ENCODE results near the gene NKIRAS1.
"Not testable (repeated sequence)": the region's sequence is repeated elsewhere in the genome, so short reads cannot be mapped to it uniquely, and the experiment has no call there.

Gene NKIRAS1

DNA sequence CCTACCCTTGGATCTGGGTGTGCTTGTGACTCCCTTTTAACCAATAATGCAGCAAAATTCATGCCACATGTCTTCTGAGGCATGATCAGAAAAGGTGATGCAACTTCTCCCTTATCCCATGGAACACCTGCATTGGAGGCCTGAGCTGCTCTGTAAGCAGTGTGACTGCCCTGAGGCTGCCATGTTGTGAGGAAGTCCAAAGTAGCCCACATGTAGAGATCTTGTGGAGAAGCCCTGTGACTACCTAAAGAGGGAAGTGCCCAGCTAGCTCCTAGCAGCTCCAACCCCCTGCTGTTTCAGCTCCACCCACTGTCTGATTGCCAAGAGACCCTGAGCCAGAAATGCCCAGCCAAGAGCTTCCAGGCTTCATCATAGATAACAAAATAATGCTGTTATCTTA lies 21.9 kb upstream of the NKIRAS1 start:
- no peak for DNase-seq

- DNase-seq: no peak
Measured at GRCh38 chr3:23937296-23937695, 20.5 kb upstream of the NKIRAS1 start.

DNA sequence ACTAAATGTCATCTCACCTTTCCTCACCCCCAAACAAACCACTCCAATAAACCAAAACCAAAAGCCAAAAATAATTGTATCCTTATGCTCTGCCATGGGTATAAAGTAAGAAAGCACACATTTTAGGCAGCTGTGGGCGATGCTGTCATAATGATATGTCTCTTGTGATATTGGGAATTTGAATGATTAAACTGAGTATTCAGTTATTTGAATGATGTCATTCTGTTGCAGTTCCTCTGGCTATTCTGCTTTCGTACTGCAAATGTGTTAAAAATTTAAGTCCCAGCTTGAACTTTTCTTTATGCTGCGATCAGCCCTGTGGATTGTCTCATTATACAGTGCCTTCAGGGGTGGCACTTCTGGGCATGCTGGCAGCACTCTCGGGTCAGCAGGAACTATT lies 17.5 kb upstream of the NKIRAS1 start:
- no peak for DNase-seq

- no peak for DNase-seq
Measured at GRCh38 chr3:23932571-23932970, 15.8 kb upstream of the NKIRAS1 start.

GRCh38 chr3:23931597-23931996 lies 14.8 kb upstream of the NKIRAS1 start:
- no peak for DNase-seq

GRCh38 chr3:23928524-23928923 lies 11.7 kb upstream of the NKIRAS1 start:
- no peak for DNase-seq

- DNase-seq: no peak
Measured at GRCh38 chr3:23926736-23927135, 9.9 kb upstream of the NKIRAS1 start.

DNA sequence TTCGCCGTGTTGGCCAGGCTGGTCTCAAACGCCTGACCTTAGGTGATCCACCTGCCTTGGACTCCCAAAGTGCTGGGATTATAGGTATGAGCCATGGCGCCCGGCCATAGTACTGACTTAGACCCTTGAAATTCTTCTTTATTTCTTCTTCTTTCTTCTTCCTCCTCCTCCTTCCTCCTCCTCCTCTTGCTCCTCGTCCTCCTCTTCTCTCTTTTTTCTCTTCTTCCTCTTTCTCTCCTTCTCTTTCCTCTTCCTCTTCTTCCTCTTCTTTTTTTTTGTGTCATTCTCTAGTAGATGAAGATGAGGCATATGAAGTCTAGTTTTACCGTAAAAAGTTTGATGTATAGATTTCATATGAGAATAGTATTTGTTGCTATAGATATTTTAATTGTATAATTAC lies 9.5 kb upstream of the NKIRAS1 start:
- DNase-seq: no peak

GRCh38 chr3:23923786-23924185 lies 7.0 kb upstream of the NKIRAS1 start:
- no peak for DNase-seq

DNA sequence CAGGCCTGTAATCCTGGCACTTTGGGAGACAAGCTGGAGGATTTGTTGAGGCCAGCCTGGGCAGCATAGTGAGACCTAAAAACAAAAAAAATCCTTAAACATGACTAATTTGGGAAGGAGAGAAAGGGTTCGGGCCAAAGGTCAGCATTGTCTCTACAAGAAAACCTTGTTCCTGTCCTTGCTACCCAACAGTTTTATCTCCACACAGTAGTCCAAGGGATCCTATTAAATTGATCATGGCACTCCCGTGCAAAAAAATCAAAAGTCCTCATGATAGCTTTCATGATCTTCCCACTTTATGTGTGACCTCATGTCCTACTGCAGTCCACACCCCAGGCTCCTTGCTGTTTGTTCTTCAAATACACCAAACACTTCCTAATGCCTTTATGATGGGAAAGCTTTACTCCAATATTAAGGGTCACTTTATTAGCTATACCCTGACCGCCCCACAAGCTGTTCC lies 4.3 kb upstream of the NKIRAS1 start:
- no peak for DNase-seq

GRCh38 chr3:23920151-23920655 lies 3.4 kb upstream of the NKIRAS1 start:
- DNase-seq: no peak

- DNase-seq: no peak
Measured at GRCh38 chr3:23919628-23920027, 2.8 kb upstream of the NKIRAS1 start.

DNA sequence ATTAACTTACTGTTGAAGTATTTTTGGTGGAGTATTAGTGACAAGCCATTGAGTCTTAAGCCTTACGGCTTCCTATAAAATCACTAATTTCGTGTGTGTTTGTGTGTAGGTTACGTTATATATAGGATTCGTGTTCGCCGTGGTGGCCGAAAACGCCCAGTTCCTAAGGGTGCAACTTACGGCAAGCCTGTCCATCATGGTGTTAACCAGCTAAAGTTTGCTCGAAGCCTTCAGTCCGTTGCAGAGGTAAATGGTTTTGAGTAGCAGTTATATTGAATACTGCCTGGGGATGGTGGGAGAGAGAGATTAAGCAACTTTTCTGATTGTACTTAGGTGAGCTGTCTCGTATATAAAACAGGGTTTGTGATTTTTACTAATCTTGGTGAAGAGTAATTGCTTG lies 1.5 kb upstream of the NKIRAS1 start:
- not testable (repeated sequence) for DNase-seq

DNA sequence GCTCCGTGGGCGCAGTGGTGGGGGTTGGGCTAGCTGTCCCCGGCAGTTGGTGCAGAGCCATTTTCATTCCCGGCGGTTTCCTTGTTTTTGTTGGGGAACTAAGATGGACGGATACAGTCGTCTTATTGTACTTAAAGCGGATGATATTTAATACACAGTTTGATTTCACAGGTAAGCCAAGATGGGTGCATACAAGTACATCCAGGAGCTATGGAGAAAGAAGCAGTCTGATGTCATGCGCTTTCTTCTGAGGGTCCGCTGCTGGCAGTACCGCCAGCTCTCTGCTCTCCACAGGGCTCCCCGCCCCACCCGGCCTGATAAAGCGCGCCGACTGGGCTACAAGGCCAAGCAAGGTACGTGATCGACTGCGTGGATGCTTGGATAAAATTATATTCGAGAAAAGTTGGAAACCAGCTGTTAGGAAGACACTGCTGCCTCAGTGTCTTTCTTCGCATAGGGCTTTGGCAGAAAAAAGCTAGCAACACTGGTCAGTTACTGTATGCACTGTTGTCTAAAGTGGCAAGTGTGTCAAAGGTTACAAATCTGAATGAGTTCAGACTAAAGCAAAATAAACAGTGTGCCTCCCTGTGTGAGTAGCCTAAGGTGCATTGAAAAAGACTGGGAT lies 1.0 kb upstream of the NKIRAS1 start:
- DNase-seq: not testable (repeated sequence)

- no peak for DNase-seq
Measured at GRCh38 chr3:23916152-23916885, 471 bp downstream of the NKIRAS1 start.

- no peak for DNase-seq
Measured at GRCh38 chr3:23915537-23916108, 1.2 kb downstream of the NKIRAS1 start.

DNA sequence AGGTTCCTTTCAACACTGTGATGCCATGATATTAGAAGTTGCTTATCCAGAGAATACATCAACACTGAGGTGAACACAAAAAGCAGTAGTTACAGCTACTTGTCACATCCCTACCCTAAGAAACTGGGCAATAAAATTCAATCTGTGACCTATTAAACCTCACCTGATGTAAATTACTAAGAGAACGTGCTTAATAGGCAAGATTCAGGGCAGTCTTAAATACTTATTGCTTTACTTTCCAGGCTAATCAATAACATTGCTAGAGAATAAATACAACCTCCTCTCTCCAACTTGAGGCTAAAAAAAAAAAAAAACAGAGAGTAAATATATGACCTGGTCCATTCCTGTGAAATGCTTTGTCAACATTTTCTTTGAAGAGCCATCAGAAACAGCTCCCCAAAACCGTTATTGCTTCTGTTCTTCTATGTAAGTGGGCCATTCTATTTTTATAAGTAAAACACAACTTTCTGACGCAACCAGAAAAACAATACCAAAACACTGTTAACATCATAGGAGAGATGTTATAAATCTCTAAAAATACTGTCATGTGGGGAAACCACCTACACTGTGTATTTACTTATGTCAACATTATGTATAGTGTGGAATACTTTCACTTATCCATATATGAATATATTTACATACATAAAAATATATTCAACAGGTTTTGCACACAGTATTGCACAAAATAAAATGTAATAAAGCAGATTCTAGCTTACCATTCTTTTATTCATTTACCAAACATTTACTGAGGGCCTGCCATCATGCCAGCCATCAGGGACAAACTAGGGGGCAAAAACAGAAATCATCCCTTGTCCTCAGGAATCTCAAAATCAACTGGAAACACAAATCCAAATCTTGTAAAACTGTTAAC lies 2.7 kb downstream of the NKIRAS1 start:
- DNase-seq: no peak

GRCh38 chr3:23913182-23913581 lies 3.6 kb downstream of the NKIRAS1 start:
- no peak for DNase-seq

DNA sequence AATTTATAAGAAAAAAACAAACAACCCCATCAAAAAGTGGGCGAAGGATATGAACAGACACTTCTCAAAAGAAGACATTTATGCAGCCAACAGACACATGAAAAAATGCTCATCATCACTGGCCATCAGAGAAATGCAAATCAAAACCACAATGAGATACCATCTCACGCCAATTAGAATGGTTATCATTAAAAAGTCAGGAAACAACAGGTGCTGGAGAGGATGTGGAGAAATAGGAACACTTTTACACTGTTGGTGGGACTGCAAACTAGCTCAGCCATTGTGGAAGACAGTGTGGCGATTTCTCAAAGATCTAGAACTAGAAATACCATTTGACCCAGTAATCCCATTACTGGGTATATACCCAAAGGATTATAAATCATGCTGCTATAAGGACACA lies 4.5 kb downstream of the NKIRAS1 start:
- not testable (repeated sequence) for DNase-seq

DNA sequence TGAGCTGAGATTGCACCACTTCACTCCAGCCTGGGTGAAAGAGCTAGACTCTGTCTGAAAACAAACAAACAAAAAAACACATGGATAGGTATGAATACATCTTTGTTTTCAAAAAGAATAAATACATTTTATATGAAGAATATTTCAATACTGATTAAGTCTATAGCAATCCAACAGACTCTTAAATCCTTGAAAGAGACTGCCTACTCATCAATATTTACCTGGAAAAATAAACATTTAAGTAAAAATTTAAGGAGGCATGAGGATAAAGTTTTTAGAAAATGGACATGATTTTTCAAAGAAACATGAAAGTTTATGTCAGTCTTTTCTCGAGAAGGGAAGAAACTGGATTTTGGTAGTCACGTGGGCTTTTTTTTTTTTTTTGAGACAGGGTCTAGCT lies 5.4 kb downstream of the NKIRAS1 start:
- DNase-seq: no peak

GRCh38 chr3:23909341-23909740 lies 7.4 kb downstream of the NKIRAS1 start:
- no peak for DNase-seq

DNA sequence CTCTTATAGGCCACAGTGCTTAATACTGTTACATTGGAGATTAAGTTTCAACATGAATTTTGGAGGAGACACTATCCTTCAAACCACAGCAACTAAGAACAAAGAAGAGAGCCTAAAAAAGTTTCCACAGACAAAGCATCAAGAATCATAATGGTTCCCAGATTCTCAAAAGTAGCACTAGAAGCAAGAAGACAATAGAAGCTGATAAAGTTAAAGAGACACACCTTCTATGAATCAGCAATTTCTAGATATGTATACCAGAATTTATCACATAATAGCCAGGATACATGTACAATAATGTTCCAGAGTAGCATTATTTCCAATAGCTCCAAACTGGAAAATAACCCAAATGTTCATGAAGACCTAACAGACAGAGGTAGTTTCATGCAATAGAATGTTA lies 12.2 kb downstream of the NKIRAS1 start:
- DNase-seq: no peak

DNA sequence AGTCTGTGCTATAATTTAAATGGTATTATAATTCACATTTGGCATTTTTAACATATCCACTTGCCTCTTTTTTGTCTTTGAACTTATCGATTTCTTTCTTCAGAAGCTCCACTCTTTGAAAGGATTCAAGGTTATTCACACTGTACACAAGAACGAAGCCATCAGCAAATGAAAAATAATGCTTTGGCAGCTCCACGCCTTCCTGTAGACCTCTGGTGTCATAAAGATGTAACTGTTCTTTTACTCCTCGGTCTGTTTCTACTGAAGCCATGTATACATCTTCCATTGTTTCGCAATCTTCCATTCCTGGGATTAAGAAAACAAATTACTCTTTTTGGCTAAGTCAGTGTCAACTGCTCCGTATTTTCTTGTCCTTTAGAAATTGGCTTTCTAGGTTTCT lies 16.0 kb downstream of the NKIRAS1 start:
- DNase-seq: no peak

Measured in activated CD4-positive, alpha-beta T cell treated with anti-CD3 and anti-CD28 coated beads, Interleukin-2, amount 50 U/mL, for 4 hours (primary cell).